Chondrocyte (in vitro differentiated cells): ENCODE results near the gene MRPL38. TPM values are rescaled to one million over a fixed set of nuclear protein-coding genes. Genes with fewer than 3 reads are reported as not detected.
A peak's percentile ranks its signal among the peaks of the same experiment; 100 is the strongest.

Experiments
- DNase-seq: peaks from one replicate; pipeline ENCODE4 v3.0.0; 2021; ENCODE audit warnings: mixed read lengths, low spot score
- H3K27ac Mint-ChIP-seq: one replicate; pipeline ENCODE4 v1.8.0; 2021; ENCODE audit warnings: mild to moderate bottlenecking, moderate library complexity, mixed read lengths; ENCODE audit not compliant: unreplicated experiment
- H3K27me3 Mint-ChIP-seq: 2 replicates; pipeline ENCODE4 v1.8.0; 2021; ENCODE audit warnings: low read depth, mixed read lengths
- H3K36me3 Mint-ChIP-seq: 2 replicates; pipeline ENCODE4 v1.8.0; 2021; ENCODE audit warnings: low read depth, mixed read lengths
- H3K4me1 Mint-ChIP-seq: 2 replicates; pipeline ENCODE4 v1.8.0; 2021; ENCODE audit warnings: low read depth, mild to moderate bottlenecking, mixed read lengths
- H3K4me3 Mint-ChIP-seq: one replicate; pipeline ENCODE4 v1.8.0; 2021; ENCODE audit warnings: mild to moderate bottlenecking, moderate library complexity, mixed read lengths; ENCODE audit not compliant: unreplicated experiment
- H3K9me3 Mint-ChIP-seq: 2 replicates; pipeline ENCODE4 v1.8.0; 2021; ENCODE audit warnings: low read depth, mixed read lengths
- total RNA-seq: library from RNA; stranded (reverse); gene quantifications from 3 replicates; pipeline ENCODE4 v1.2.1, GENCODE V29; 2021
- TF ChIP-seq, protein P1 (sequence below): fragments of 200-600 bp; sonication (generic); IDR thresholded peaks from 2 replicates; pipeline ENCODE4 v1.5.0; 2021; ENCODE audit warnings: antibody characterized with exemption, mild to moderate bottlenecking, moderate library complexity

Gene MRPL38
- total RNA-seq, 1 donor from 2014 or later, result 47.4 TPM

DNA sequence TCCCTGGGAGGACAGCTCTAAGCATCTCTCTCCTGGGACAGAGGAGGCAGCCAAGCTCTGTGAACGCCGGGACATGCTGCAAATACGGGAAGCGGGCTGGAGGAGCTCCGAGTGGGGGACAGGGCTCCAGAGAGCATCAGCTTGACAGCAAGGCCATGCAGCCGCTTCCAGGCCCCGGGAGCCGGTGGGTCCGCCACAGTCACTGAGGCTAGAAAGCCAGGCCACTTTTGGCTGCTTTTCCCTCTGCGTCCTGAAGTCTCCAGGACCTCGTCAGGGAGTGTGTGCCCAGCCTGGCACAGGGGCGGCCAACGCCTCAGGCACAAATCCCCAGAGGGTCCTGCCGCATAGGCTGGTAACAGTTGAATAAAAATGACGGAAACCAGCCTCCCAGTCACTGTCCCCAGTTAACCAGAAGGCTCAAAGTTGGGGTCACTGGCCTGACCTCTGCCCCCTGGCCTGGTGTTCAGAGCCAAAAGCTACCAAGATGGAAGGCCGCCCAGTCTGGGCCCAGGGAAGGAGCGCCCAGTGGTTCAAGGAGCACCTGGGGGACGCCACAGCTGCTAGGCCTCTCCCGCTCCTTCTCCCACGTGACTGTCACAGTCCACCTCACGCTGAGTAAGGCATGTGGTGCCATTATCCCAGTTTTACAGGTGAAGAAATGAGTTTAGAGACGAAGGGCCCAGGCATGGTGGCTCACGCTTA lies 4.8 kb downstream of the MRPL38 start:
- H3K4me1 Mint-ChIP-seq, result peaks cover 23% of the 10 kb centered on the region
- H3K36me3 Mint-ChIP-seq, result peaks cover 8% of the 10 kb centered on the region
- H3K9me3 Mint-ChIP-seq, result no peaks in the 10 kb centered on the region
- no peak for DNase-seq
- no peak overlapping the region for H3K27ac Mint-ChIP-seq
- TF ChIP-seq, protein P1, sequence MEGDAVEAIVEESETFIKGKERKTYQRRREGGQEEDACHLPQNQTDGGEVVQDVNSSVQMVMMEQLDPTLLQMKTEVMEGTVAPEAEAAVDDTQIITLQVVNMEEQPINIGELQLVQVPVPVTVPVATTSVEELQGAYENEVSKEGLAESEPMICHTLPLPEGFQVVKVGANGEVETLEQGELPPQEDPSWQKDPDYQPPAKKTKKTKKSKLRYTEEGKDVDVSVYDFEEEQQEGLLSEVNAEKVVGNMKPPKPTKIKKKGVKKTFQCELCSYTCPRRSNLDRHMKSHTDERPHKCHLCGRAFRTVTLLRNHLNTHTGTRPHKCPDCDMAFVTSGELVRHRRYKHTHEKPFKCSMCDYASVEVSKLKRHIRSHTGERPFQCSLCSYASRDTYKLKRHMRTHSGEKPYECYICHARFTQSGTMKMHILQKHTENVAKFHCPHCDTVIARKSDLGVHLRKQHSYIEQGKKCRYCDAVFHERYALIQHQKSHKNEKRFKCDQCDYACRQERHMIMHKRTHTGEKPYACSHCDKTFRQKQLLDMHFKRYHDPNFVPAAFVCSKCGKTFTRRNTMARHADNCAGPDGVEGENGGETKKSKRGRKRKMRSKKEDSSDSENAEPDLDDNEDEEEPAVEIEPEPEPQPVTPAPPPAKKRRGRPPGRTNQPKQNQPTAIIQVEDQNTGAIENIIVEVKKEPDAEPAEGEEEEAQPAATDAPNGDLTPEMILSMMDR, result no peak
- no peak overlapping the region for H3K4me3 Mint-ChIP-seq
- H3K27me3 Mint-ChIP-seq, result no peaks in the 10 kb centered on the region

DNA sequence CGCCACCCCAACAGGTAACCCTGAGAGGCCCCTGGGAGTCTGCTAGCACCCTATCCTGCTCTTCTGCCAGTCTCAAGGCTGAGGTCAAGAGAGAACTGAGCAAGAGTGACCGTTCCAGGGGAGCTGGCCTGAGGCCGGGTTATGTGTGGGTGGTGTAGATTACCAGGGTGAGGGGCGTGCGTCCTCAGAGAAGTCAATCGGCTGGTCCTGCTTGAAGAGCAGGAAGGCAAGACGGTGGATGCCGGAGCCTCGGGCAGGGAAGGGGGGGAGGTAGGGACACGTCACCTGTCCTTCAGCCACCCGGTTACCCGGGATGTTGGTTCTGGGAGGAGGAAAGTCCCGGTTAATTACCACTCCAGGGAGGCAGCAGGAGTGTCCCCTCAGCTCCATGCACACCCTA lies 5.3 kb downstream of the MRPL38 start:
- H3K27me3 Mint-ChIP-seq, result no peaks in the 10 kb centered on the region
- TF ChIP-seq, protein P1, result no peak
- H3K4me1 Mint-ChIP-seq, result peaks cover 25% of the 10 kb centered on the region
- peaks cover 8% of the 10 kb centered on the region for H3K36me3 Mint-ChIP-seq
- H3K27ac Mint-ChIP-seq, result no peak overlapping the region
- no peaks in the 10 kb centered on the region for H3K9me3 Mint-ChIP-seq
- DNase-seq, result no peak
- H3K4me3 Mint-ChIP-seq, result no peak overlapping the region

DNA sequence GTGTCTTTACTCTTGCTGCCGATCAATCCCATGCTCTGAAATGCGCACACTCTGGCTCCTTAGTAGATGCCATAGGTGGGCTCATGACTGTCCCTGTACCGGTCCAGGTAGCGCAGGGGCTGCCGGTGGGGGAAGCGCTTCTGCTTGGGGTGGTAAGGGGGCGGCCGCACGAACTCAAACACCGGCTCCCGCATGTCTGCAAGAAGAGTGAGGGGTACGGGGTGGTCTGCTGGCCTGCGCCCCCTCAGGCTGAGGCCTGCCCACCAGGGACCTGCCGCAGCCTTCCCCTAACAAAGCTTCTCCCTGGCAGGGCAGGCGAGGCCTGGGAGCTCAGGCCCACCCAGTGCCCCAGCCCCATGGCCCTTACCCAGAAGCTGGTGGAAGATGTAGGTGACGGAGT lies 5.9 kb downstream of the MRPL38 start:
- Mint-ChIP-seq H3K4me3 (no peak overlapping the region), H3K27ac (no peak overlapping the region), H3K4me1 (peaks cover 26% of the 10 kb centered on the region), H3K9me3 (no peaks in the 10 kb centered on the region), H3K27me3 (no peaks in the 10 kb centered on the region), H3K36me3 (peaks cover 8% of the 10 kb centered on the region)
- no peak for DNase-seq
- TF ChIP-seq, protein P1, result no peak

DNA sequence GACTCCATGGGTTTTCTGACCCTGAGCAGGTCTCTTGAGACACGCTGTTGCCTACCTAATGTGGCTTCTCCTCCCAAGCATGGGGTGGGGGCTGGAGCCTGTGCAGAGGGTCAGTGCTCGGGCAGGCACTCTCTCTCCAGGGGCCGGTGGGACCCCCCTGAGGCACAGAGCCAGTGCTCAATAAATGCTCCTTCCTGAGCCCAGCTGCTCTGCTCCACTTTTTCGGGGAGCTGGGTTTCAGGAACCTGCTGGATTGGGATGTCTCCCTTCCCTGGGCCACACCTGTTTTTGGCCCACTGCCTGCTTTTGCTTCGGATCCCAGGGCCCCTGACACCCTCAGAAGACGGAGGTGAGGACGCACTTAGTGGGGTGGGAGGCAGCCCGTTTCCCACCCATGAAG lies 6.6 kb downstream of the MRPL38 start:
- peaks cover 27% of the 10 kb centered on the region for H3K4me1 Mint-ChIP-seq
- H3K36me3 Mint-ChIP-seq, result peaks cover 8% of the 10 kb centered on the region
- TF ChIP-seq, protein P1, result no peak
- no peak overlapping the region for H3K27ac Mint-ChIP-seq
- H3K4me3 Mint-ChIP-seq, result no peak overlapping the region
- no peak for DNase-seq
- H3K27me3 Mint-ChIP-seq, result no peaks in the 10 kb centered on the region
- H3K9me3 Mint-ChIP-seq, result no peaks in the 10 kb centered on the region

DNA sequence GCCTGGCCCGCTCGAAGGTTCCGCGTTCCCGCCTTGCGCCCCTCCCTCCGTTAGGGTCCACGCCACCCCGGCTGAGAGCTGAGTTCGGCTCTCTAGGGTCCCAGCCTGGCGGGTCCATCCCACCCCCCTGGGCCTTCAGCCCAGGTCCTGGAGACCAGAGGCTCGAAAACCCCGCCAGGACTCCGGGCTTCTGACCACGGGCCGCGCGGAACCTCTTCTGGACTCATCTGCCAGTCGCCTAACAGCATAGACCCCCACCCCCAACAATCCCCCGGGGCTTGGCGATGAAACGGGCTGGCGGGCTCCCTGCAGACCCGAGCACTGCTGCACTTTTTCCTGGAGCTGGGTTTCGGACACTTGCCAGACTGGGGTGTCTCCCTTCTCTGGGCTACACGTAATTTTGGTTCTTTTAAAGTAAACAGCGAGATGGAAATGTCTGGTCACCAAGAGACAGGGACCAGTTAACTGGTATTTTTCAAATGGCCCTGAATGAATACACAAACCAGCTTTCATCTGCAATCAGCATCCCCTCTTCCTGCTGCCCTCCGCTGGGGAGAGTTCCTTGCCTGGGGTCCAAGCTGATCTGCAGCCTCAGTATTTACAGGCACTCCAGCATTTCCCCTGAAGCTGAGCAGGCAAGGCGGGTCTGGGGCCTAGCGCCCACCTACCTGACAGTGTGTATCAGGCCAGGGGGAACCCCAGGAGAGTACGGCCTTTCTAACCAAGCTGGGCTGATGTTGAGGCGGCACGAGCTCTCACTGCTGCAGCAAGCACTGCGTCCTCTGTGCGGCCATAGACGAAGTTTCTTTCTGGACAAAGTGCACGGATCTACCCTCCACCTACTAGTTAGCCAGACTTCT lies 7.3 kb downstream of the MRPL38 start:
- peaks cover 8% of the 10 kb centered on the region for H3K36me3 Mint-ChIP-seq
- H3K9me3 Mint-ChIP-seq, result no peaks in the 10 kb centered on the region
- TF ChIP-seq, protein P1, result no peak
- no peaks in the 10 kb centered on the region for H3K27me3 Mint-ChIP-seq
- peak overlapping the region; percentile 68 for H3K27ac Mint-ChIP-seq
- H3K4me3 Mint-ChIP-seq, result peak overlapping the region; percentile 57
- no peak for DNase-seq
- H3K4me1 Mint-ChIP-seq, result peaks cover 27% of the 10 kb centered on the region
